Activated T-helper 1 cell treated with anti-CD3 and anti-CD28 coated beads, Interleukin-2, amount 50 U/mL, for 16 hours (primary cell): ENCODE results near the gene BAG5.

Source experiments
- DNase-seq, 2 donors: peaks; one replicate each; pipeline ENCODE4 v3.0.0-alpha.2; 2020; ENCODE audit warnings: low read depth in 1 of 2, low spot score in 1 of 2

BAG5 gene

GRCh38 chr14:103535891-103536565 lies 26.4 kb downstream of the BAG5 start:
- no peak for DNase-seq

- DNase-seq: no peak
Observed at GRCh38 chr14:103535081-103535890, 27.2 kb downstream of the BAG5 start.

GRCh38 chr14:103534576-103535061 lies 27.8 kb downstream of the BAG5 start:
- DNase-seq: no peak

DNA sequence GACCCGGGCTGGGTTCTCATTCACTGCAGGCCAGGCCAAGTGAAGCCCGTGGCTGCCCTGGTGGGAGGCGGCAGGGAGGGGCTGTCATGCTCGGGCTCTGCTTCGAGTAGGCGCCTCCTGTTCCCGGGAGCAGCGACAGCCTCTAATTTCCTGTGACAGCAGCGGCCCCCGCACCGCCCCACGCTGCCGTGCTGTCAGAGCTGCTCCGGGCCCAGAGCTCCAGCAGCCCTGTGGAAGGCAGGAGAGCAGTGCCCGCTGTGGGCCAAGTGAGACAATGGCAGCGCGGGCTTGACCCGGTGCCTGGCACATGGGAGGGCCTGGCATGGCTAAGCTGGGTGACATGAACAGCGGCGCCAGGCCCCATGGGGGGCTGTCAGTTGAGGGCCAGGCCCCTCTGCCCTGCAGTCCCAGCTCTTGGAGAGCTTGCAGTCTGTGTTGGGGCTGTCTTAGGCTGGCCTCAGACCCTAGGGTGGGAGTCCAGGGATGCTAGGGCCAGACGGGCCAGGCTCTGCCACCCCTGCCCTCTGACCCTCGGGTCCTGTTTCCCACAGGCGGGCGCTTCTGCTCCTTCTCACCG lies 28.4 kb downstream of the BAG5 start:
- DNase-seq: no peak

GRCh38 chr14:103533137-103533998 lies 29.1 kb downstream of the BAG5 start:
- DNase-seq: no peak

DNA sequence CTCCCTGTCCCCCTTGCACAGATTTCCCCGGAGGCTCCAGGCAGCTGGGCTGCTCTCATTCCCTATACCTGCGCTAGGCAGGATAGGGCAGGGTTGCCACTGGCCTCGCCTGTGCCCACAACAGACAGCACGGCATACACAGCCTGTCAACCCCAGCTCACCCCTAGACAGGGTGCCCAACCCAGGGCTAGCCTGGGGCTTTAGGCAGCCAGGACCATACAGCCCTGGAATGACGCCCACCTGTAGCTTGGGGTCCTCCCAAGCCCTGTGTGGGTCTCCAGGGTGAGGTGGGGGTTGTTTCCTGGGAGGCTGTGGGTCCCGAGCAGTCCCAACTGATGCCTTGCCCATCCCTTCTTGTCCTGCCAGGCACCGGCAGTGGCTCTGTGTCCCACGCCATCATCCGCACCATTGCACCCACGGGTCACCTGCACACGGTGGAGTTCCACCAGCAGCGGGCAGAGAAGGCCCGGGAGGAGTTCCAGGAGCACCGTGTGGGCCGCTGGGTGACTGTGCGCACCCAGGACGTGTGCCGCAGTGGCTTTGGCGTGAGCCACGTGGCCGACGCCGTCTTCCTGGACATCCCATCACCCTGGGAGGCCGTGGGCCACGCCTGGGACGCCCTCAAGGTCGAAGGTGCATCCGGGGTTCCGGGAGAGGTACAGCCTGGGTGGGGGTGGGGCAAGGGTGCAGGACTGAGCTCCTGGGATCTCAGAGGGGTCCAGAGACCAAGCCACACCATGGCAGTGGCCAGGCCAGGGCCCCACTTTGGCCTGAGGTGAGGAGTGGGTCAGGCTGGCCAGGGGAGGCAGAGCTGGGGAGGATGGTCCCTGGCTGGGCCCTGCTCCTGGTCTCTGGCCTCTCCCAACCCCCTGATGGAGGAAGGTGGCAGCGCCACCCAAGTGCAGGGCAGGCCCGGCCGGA lies 30.0 kb downstream of the BAG5 start:
- DNase-seq: no peak

- no peak for DNase-seq
Observed at GRCh38 chr14:103531421-103532215, 30.8 kb downstream of the BAG5 start.

DNA sequence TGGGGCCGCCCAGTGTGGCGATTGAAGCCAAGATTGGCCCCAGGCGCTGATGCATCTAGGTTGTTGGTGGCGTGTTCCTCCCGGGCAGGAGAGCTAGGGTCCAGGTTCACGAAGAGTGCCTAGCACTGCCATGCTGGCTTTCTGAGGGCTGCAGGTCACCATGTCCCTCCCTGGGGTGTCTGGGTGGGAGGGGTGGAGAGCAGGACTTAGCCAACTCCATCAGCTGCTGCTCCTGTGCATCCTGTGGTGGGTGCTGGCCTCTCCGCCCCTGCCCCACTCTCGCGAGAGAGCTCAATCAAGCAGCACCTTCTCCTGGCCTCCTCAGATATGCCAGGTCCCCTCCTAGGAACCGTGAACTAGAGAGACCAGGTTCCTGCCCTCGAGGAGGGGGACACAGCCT lies 31.6 kb downstream of the BAG5 start:
- DNase-seq: no peak

GRCh38 chr14:103530390-103530789 lies 32.1 kb downstream of the BAG5 start:
- no peak for DNase-seq

DNA sequence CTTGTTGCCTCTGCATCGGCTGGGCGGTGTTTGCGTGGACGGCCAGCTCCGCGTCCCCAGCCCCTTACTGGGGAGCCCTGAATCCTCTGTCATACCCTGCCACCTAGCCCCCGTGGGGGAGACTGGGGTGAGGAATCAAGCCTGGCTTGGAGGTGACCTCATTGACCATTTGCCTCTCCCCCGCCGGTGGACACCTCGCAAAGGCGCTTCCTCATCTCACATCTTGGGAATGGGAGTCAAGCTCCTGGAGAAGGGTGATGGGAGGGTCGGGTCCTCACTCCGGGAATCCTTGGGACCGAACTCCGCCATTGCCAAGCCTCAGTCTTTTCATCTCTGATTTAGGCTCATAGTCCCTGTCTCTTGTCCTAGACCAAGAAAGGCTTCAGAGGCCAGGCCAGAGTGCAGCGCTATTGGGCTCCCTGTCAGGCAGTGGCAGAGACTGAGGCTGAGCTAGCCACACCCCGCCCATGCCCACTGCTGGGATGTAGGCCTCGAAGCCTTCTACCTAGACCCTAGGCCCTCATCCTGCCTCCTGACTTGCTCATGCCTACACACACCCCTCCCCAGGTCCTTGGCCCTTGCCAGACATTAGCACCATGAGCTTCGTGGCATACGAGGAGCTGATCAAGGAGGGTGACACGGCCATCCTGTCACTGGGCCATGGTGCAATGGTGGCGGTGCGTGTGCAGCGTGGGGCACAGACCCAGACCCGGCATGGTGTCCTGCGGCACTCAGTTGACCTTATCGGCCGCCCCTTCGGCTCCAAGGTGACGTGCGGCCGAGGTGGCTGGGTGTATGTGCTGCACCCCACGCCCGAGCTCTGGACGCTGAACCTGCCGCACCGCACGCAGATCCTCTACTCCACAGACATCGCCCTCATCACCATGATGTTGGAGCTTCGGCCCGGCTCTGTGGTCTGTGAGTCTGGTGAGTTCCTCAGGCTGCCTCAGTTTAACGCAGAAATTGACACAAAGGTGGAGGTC lies 32.8 kb downstream of the BAG5 start:
- DNase-seq: no peak

GRCh38 chr14:103528587-103529382 lies 33.7 kb downstream of the BAG5 start, which contains the start of gene TRMT61A:
TSS of gene TRMT61A (plus strand) at chr14:103529196. CDS start at chr14:103529979, 783 bp downstream.
- peak; percentile 66 to 73 for DNase-seq

DNA sequence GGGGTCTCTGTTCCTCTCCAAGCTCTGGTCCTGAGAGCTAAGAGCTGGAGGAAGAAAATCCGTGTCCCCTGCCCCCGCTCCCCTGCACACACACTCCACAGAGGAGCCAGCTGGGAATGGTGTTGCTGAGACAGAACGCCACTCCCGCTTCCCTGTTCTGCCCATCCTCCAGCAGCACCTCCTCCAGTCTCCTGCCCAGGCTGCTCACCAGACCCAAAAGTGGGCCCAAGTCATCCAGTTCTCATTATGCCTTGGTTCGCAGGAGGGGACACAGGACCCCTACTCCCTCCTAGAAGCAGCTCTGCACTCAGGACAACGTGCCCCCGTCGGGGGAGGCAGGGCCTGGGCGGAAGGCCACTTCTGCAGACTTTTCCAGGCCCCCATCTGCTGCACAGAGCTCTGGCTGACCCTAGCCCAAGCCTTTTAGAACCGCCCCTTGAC lies 34.3 kb downstream of the BAG5 start:
- no peak for DNase-seq

DNA sequence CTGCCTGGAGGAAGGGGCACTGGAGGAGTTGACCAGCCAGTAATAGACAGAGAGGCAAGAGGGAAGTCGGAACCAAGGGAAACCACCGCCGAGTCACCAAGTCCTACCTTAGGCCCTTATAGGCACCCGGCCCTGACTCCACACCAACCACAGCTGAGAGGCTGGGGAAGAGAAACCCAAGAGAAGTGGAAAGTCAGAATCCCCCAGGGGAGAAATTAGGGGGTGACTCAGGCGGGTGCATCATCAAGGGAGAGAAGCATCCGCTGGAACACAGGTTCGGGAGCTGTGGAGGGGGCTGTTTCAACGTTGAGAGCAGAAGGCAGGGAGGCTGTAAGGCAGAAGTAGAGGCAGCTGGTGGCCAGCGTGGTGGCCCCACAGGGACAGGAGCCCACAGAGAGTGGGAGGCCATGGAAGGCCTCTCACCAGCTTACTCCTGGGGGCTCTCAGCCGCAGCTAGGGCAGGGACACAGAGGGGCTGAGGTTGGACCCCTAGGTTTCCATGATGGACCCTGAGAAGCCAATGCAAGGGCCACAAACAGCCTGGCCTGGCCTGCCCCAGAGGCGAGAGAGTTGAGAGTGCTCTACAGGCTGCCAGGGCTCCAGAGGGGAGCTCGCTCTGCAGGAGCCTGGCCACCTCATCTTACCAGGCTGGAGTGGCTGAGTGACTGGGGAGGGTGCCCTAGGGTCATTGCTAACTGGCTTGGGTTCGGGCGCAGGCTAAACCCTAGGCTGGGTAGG lies 34.9 kb downstream of the BAG5 start:
- DNase-seq: no peak

GRCh38 chr14:103526914-103527248 lies 35.6 kb downstream of the BAG5 start:
- no peak for DNase-seq

DNA sequence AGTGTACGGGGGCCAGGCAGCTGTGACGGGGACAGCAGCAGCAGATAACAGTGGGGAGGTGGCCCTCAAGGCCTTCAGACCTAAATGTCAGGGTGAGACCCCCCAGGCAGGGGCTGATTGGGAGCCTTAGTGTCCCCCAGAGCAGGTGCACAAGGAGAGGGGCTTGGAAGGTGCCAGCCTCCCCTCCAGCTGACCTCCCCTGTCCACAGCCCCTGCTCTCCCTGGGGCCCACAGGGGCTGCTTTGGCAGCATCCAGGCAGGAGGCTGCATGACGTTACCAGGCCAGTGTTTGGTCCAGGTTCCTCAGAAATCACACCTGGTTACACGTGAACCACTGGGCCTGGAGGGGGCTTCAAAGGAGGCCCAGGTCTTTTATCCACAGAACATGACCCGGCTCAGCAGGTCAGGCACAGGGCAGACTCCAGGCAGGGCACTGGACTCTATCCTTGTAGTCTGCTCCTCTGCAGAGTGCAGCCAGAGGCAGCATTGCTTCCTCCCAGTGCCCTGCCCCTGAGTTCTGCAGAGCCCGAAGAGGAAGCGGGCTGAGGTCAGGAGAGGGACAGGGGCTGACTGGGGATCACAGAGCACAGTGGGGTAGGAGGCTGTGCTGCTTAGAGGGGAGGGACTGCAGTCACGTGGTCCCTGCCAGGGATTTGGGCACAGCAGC lies 36.1 kb downstream of the BAG5 start:
- DNase-seq: no peak
